GM10266 (cell line): ENCODE data around the gene NECTIN4.

ENCODE experiments used
- DNase-seq: peaks from one replicate; pipeline ENCODE4 v3.0.0; 2012; ENCODE audit errors: extremely low spot score
- CTCF ChIP-seq: IDR thresholded peaks from 2 replicates; pipeline ENCODE4 v1.5.1; 2012; ENCODE audit warnings: mild to moderate bottlenecking, low read depth; ENCODE audit not compliant: control insufficient read depth, insufficient read depth; ENCODE audit errors: missing control alignments

Gene NECTIN4

DNA sequence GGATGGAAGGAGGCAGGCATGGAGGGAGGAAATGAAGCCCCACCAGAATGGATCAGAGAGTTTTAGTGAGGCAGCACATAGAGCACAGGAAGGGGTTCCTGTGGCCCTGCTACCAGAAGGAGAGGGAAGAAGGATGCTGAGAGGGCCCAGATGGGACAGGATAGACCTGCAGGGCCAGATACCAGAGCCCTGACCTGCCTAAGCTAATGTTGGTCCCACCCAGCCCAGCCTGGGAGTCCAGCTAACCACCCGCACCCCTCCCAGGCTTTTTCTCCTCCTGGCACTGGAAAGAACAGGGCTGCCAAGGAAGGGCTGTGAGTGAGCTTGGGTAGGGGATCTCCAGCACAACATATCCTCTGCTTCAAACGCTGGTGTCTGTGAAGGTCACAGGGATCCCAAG, 6.9 kb downstream of the NECTIN4 start:
- DNase-seq: no peak
- TF ChIP-seq CTCF: no peak

DNA sequence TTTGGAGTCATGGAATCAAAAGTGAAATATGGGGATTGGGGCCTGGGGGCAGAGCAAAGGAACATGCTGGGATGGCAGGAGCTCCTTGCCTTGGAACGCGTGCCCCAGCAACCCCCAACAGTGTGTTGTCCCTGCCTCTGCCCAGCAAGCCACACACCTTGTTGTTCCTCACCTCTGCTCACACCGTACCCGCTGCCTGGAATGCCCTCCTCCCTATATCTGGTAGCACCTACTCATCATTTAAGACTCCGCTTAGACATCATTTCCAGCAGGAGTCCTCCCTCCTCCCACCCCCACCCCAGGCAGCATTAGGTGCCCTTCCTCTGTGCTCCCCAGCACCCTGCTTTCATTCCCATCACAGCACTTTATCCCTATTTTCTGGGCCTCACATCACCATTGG, 7.8 kb downstream of the NECTIN4 start:
- TF ChIP-seq CTCF: no peak
- DNase-seq: no peak

DNA sequence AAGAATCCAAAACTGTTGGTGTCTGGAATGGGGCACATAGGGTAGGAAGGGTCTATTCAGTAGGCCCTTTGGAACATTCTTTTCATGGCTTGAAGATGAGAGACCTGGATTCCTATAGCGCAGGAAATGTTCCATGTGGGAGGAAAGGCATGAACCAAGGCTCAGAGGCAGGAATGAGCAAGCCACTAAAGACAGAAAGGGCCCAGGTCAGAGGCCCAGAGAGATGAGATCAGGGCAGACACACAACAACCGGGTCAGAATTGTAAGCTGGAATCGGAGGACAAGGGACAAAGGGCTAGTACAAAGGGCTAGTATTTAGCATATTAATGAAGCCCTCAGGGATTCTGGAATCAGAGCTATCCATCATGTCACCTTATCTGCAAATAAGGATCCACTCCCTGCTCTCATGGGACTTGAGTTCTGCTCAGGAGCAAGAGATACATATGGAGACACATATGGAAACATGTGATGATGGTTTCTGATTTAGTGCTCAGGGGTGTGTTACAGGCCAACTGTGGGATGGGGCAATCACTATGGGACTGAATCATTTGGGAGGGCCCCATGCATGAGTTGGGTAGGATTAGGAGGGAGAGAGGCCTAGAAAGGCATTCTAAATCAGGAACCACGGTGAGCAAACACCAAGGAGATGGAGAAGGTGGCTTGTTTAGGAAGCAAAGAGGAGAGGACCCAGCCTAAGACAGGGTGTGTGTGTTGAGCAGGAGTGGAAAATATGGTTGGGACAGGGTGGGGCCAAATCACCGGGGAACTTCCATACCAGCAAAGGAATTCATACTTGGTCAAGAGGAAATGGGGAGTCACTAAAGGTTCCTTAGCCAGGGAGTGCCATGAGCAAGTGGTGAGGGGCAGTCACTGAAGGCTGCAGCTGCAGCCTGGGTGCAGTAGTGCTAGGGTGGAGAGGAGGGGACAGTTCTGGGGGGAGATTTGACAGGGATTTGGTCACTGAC, 8.6 kb downstream of the NECTIN4 start:
- DNase-seq: no peak
- TF ChIP-seq CTCF: no peak

GRCh38 chr1:161079436-161080110, 9.8 kb downstream of the NECTIN4 start:
- peak; percentile 7 for TF ChIP-seq CTCF
- DNase-seq: no peak

- TF ChIP-seq CTCF: no peak
- no peak for DNase-seq
These were observed 11.9 kb downstream of the NECTIN4 start for GRCh38 chr1:161077426-161077825.

DNA sequence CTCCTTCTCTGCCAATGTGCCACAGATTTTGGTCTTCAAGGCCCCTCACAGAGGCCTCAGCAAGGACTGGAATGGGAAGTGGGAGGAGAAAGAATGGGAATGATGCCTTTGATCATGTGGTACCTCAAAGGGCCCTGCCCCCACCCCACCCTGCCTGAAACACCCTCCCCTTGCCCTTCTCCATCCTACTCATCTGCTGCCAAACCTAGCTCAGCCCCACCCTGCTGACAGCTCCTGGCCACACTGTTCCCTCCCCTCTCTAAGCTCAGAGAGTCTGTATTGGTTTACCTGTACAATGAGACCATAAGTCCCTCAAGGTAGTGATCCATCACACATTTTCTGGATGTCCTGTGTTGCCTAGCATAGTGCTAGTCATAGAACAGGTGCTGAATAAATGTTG, 12.9 kb downstream of the NECTIN4 start:
- TF ChIP-seq CTCF: no peak
- DNase-seq: no peak
